Fibroblast of gingiva (primary cell): ENCODE results near the gene SEC14L5.
"Not testable (repeated sequence)": the region's sequence is repeated elsewhere in the genome, so short reads cannot be mapped to it uniquely, and the experiment has no call there.

Experiments used
- DNase-seq: peaks from one replicate; pipeline ENCODE4 v3.0.0-alpha.2; 2011; ENCODE audit warnings: low read depth

SEC14L5 gene

GRCh38 chr16:5036228-5037156 lies 78.4 kb downstream of the SEC14L5 start:
- DNase-seq, result no peak

GRCh38 chr16:5040451-5040850 lies 82.3 kb downstream of the SEC14L5 start:
- DNase-seq, result no peak

GRCh38 chr16:5041600-5042133 lies 83.5 kb downstream of the SEC14L5 start:
- no peak for DNase-seq

- no peak for DNase-seq
Observed at GRCh38 chr16:5042574-5043171, 84.5 kb downstream of the SEC14L5 start.

- no peak for DNase-seq
Observed at GRCh38 chr16:5044011-5044540, 85.9 kb downstream of the SEC14L5 start.

GRCh38 chr16:5044581-5044980 lies 86.5 kb downstream of the SEC14L5 start:
- not testable (repeated sequence) for DNase-seq

GRCh38 chr16:5045499-5046115 lies 87.5 kb downstream of the SEC14L5 start:
- no peak for DNase-seq

- no peak for DNase-seq
Observed at GRCh38 chr16:5046914-5047313, 88.8 kb downstream of the SEC14L5 start.

GRCh38 chr16:5054876-5055865 lies 97.0 kb downstream of the SEC14L5 start:
- no peak for DNase-seq

- DNase-seq, result no peak
Observed at GRCh38 chr16:5056352-5056751, 98.2 kb downstream of the SEC14L5 start.

- DNase-seq, result no peak
Observed at GRCh38 chr16:5058476-5058875, 100.3 kb downstream of the SEC14L5 start.

- no peak for DNase-seq
Observed at GRCh38 chr16:5059386-5060072, 101.4 kb downstream of the SEC14L5 start.

GRCh38 chr16:5060073-5060641 lies 102.0 kb downstream of the SEC14L5 start:
- no peak for DNase-seq

- DNase-seq, result no peak
Observed at GRCh38 chr16:5062051-5062450, 103.9 kb downstream of the SEC14L5 start.

- DNase-seq, result no peak
Observed at GRCh38 chr16:5062790-5063765, 104.9 kb downstream of the SEC14L5 start.

GRCh38 chr16:5064915-5065314 lies 106.8 kb downstream of the SEC14L5 start:
- no peak for DNase-seq

GRCh38 chr16:5065326-5065725 lies 107.2 kb downstream of the SEC14L5 start:
- DNase-seq, result no peak

- no peak for DNase-seq
Observed at GRCh38 chr16:5065813-5066212, 107.7 kb downstream of the SEC14L5 start, which contains the start of gene C16orf89. C16orf89 (minus strand) TSS chr16:5065956; CDS start chr16:5065908, 48 bp downstream.

- no peak for DNase-seq
Observed at GRCh38 chr16:5066511-5066910, 108.4 kb downstream of the SEC14L5 start.
